Kidney (tissue), 14 donors: ENCODE data around the gene ANGPTL2. TPM values are rescaled to one million over a fixed set of nuclear protein-coding genes. Genes with fewer than 3 reads are reported as not detected.
A peak's percentile ranks its signal among the peaks of the same experiment; 100 is the strongest.

Experiments
- DNase-seq, 5 donors: peaks; one replicate each; pipeline ENCODE4 v3.0.0-alpha.2; 2013 to 2020
- FAIRE-seq: peaks from 2 replicates; lab custom pipeline; 2012; peaks lifted over from hg19 to GRCh38; lab: Jason Lieb, UNC
- H3K27ac ChIP-seq, 2 donors: one replicate each; pipeline ENCODE4 v1.7.0; 2013; ENCODE audit warnings: low read depth in 2 of 2, low read length in 2 of 2, inconsistent platforms in 1 of 2
- H3K27me3 ChIP-seq: one replicate; pipeline ENCODE4 v1.7.1; 2013; ENCODE audit warnings: low read length, inconsistent platforms; ENCODE audit not compliant: control insufficient read depth, insufficient read depth
- H3K36me3 ChIP-seq, 3 donors: one replicate each; pipeline versions ENCODE4 v1.7.0 to v1.7.1; 2013; ENCODE audit warnings: low read length in 3 of 3, control low read depth in 1 of 3, inconsistent platforms in 1 of 3; ENCODE audit not compliant: insufficient read depth in 3 of 3, control insufficient read depth in 2 of 3
- H3K4me1 ChIP-seq, 3 donors: one replicate each; pipeline versions ENCODE4 v1.7.0 to v1.7.1; 2013; ENCODE audit warnings: low read length in 3 of 3, inconsistent platforms in 1 of 3, low read depth in 1 of 3; ENCODE audit not compliant: control insufficient read depth in 2 of 3, insufficient read depth in 2 of 3
- H3K4me3 ChIP-seq, 3 donors: one replicate each; pipeline versions ENCODE4 v1.7.0 to v1.8.1; 2013; ENCODE audit warnings: low read length in 3 of 3, control low read depth in 1 of 3, inconsistent platforms in 1 of 3
- H3K9ac ChIP-seq, 3 donors: one replicate each; pipeline versions ENCODE4 v1.7.0 to v1.7.1; 2013; ENCODE audit warnings: low read length in 3 of 3, control low read depth in 1 of 3, inconsistent platforms in 1 of 3
- H3K9me3 ChIP-seq, 3 donors: one replicate each; pipeline versions ENCODE4 v1.7.0 to v1.7.1; 2013; ENCODE audit warnings: low read length in 3 of 3, control low read depth in 1 of 3, inconsistent platforms in 1 of 3; ENCODE audit not compliant: control insufficient read depth in 2 of 3, insufficient read depth in 1 of 3
- intact Hi-C: fragments of 100-400 bp; cut with DNase I; formaldehyde crosslinking; loops from one replicate; pipeline ENCODE4 v1.11.1; 2022
- polyA plus RNA-seq: library from polyadenylated mRNA; stranded (reverse); fragments of 350-450 nt; fragmentation: Illumina TruSeq; extraction: RNeasy Lipid Tissue Mini Kit (QIAGEN cat#74804); gene quantifications from one replicate; pipeline ENCODE4 v1.2.3, GENCODE V29; 2014; ENCODE audit warnings: low read depth, low replicate concordance; ENCODE audit not compliant: insufficient read depth
- total RNA-seq: library from RNA; stranded (reverse); fragmentation: NEBNext Ultra II Directional; extraction: Animal tissue kit (Norgen Biotek cat#: 25700); gene quantifications from one replicate; pipeline ENCODE4 v1.2.1, GENCODE V29; 2021
- TF ChIP-seq, protein P1 (sequence below): IDR thresholded peaks from 3 replicates; pipeline ENCODE4 v1.5.1; 2012; ENCODE audit warnings: mild to moderate bottlenecking, moderate library complexity, borderline replicate concordance; ENCODE audit not compliant: insufficient read depth; ENCODE audit errors: extremely low read depth
- donor health status: control.
- donor health status: control.
- donor health status: control.
- donor health status: control.
- donor health status: control.
- donor health status: DM: yes; HTN: yes; CAD: no.
- donor health status: Normal renal cell carcinoma (clear cell type).

The ANGPTL2 gene
- total and polyA plus RNA-seq, 2 donors from 2014 or later: 4.3 to 12.4 TPM

DNA sequence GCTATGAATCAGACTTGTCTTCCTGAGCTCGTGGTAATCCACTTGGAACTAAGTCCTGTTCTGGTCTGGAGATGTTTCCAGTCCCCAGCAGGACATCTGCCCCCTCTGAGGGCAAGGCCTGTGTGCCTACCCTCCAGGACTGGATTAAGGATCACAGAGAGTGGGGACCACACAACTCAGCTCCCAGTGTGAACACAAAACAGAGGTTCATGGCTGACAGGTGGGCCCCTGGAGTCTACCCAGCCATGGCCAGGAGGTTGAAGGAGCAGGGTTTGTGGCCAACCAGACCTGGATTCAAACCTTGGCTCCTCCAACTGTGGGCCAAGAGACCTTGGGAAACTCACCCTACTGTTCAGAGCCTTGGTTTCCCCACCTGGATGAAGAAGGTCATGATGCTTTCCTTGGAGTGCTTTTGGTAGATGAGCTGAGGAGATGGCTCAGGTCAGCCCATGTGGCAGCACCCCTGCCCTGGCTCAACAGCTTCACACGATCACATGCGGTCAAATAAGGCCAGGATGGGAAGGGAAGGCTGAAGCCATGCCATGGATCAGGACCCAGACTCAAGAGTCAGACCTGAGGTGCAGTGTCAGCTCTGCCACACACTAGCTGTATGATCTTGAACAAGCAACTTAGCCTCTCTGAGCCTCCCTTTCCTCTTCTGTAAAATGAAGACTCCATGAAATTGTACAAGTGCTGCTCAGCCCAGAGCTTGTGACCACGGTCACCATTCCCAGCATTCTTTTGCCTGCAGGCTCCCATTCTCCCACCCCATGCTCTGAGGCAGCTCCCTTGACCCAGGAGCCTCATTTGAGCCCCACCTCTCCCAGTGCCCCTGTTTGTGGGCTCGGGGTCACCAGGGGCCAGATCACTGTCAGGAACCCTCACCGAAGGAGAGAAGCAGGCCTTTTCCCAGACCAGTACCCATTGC lies 27.3 kb upstream of the ANGPTL2 start:
- H3K9ac ChIP-seq: no peak overlapping the region
- TF ChIP-seq, protein P1, sequence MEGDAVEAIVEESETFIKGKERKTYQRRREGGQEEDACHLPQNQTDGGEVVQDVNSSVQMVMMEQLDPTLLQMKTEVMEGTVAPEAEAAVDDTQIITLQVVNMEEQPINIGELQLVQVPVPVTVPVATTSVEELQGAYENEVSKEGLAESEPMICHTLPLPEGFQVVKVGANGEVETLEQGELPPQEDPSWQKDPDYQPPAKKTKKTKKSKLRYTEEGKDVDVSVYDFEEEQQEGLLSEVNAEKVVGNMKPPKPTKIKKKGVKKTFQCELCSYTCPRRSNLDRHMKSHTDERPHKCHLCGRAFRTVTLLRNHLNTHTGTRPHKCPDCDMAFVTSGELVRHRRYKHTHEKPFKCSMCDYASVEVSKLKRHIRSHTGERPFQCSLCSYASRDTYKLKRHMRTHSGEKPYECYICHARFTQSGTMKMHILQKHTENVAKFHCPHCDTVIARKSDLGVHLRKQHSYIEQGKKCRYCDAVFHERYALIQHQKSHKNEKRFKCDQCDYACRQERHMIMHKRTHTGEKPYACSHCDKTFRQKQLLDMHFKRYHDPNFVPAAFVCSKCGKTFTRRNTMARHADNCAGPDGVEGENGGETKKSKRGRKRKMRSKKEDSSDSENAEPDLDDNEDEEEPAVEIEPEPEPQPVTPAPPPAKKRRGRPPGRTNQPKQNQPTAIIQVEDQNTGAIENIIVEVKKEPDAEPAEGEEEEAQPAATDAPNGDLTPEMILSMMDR: no peak
- H3K27me3 ChIP-seq: no peaks in the 10 kb centered on the region
- intact Hi-C loops: no loop called here
- H3K27ac ChIP-seq: no peak overlapping the region
- H3K36me3 ChIP-seq: no peaks in the 10 kb centered on the region
- H3K4me3 ChIP-seq: no peak overlapping the region
- FAIRE-seq: no peak
- DNase-seq: peak in 1 of 5 donors; percentile 12
- H3K4me1 ChIP-seq: peaks cover 0 to 3% (median 0%) of the 10 kb centered on the region in 3 donors
- no peaks in the 10 kb centered on the region for H3K9me3 ChIP-seq

DNA sequence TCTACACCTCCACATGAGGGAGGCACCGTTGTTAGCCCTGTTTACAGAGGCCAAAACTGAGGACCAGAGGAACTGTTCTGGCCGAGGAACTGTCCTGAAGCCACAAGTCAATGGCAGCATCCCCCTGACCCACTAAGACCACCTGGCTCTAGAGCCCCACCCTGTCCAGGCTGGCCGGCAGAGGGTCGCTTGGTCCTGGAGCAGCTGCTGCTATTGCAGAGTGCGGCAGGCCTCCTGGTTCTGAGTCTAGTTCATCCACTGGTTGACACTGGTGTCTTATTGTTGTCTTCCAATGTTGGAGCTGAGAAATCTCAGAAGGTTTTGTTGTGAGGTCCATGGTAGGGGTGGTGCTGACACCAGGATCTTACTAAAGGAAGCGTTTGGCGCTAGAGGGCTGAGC lies 26.6 kb upstream of the ANGPTL2 start:
- FAIRE-seq (no peak), DNase-seq (no peak)
- H3K27ac ChIP-seq: no peak overlapping the region
- no peaks in the 10 kb centered on the region for H3K27me3 ChIP-seq
- no peak overlapping the region for H3K4me3 ChIP-seq
- TF ChIP-seq, protein P1: no peak
- H3K9me3 ChIP-seq: no peaks in the 10 kb centered on the region
- H3K36me3 ChIP-seq: no peaks in the 10 kb centered on the region
- intact Hi-C loops: no loop called here
- H3K9ac ChIP-seq: no peak overlapping the region
- H3K4me1 ChIP-seq: peaks cover 0 to under 1% (median 0%) of the 10 kb centered on the region in 3 donors

DNA sequence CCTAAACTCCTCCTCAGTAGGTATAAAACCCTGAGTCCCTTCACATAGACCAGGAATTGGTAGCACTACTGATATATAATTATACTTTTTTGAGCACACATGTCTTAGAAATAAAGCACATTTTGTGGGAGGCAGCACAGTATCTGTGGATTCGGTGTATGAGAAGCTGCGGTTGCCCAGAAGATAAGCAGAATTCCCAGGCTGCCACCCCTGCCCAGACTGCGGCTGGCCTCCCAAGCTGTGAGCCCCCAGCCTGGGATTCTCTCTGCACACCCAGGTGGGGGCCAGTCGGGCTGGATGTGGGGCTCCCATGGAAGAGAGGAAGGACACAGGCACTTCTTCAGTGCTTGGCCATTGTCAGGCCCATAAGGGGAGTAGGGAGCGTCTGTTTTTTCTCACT lies 25.6 kb upstream of the ANGPTL2 start:
- Histone ChIP-seq H3K27me3 (no peaks in the 10 kb centered on the region), H3K4me3 (no peak overlapping the region), H3K27ac (no peak overlapping the region), H3K9ac (no peak overlapping the region), H3K9me3 (no peaks in the 10 kb centered on the region), H3K4me1 (peaks cover 0 to 3% (median 2%) of the 10 kb centered on the region in 3 donors), H3K36me3 (no peaks in the 10 kb centered on the region)
- intact Hi-C loops: no loop called here
- DNase-seq: no peak
- no peak for FAIRE-seq
- TF ChIP-seq, protein P1: no peak
